ENCODE data around the gene RMDN2. TPM values are rescaled to one million over a fixed set of nuclear protein-coding genes. Genes with fewer than 3 reads are reported as not detected.

The RMDN2 gene
- total RNA-seq, 1 experiment from 2014 or later = 4.4 TPM

DNA sequence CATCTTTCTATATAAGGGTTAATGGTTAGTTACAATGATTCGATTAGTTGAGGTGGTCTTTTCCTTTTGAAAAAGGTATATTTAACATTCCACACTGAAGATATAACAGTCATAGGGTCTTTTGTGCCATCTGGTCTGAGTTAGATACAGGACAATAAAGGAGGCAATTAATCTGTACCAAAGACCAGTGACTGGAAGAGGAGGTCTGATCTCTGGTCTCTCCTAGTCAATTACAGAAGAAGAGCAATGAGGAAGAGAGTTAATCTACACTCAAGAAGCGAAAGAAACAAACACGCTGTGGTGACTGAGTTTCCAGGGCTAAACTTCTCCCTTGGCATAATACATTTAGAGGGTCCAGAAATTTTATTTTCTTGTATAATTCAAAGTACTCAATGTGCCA is 20.7 kb upstream of the RMDN2 start:
- H3K9me3 ChIP-seq (ENCODE audit: control insufficient read depth, insufficient read depth, low read depth, low read length) = no peaks in the 10 kb centered on the region
- H3K4me1 ChIP-seq (ENCODE audit: control insufficient read depth, insufficient read depth, low read length) = no peaks in the 10 kb centered on the region
- in situ Hi-C loops (cut with HindIII; ENCODE audit: low pct_unique_long_range_greater_than_20kb, low sequenced_read_pairs) = no loop called here
- ATAC-seq = no peak
- peaks cover 6% of the 10 kb centered on the region; the same call in 1 of the 2 replicates for H3K27me3 ChIP-seq (ENCODE audit: control insufficient read depth, insufficient read depth, low read length)
- intact Hi-C loops (cut with micrococcal nuclease; ENCODE audit: unreplicated experiment) = no loop called here
- no peak overlapping the region for H3K27ac ChIP-seq (ENCODE audit: low read length)
- no peak overlapping the region for H3K4me3 ChIP-seq (ENCODE audit: low read depth in 2 of 2, low read length in 2 of 2)
- H3K36me3 ChIP-seq (ENCODE audit: control insufficient read depth, insufficient read depth, low read length) = no peaks in the 10 kb centered on the region
- TF ChIP-seq POLR2AphosphoS5 (IDR thresholded peaks at IDR 0.05; ENCODE audit: low read depth, low read length) = no peak
- TF ChIP-seq, protein P1, sequence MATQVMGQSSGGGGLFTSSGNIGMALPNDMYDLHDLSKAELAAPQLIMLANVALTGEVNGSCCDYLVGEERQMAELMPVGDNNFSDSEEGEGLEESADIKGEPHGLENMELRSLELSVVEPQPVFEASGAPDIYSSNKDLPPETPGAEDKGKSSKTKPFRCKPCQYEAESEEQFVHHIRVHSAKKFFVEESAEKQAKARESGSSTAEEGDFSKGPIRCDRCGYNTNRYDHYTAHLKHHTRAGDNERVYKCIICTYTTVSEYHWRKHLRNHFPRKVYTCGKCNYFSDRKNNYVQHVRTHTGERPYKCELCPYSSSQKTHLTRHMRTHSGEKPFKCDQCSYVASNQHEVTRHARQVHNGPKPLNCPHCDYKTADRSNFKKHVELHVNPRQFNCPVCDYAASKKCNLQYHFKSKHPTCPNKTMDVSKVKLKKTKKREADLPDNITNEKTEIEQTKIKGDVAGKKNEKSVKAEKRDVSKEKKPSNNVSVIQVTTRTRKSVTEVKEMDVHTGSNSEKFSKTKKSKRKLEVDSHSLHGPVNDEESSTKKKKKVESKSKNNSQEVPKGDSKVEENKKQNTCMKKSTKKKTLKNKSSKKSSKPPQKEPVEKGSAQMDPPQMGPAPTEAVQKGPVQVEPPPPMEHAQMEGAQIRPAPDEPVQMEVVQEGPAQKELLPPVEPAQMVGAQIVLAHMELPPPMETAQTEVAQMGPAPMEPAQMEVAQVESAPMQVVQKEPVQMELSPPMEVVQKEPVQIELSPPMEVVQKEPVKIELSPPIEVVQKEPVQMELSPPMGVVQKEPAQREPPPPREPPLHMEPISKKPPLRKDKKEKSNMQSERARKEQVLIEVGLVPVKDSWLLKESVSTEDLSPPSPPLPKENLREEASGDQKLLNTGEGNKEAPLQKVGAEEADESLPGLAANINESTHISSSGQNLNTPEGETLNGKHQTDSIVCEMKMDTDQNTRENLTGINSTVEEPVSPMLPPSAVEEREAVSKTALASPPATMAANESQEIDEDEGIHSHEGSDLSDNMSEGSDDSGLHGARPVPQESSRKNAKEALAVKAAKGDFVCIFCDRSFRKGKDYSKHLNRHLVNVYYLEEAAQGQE (IDR thresholded peaks at IDR 0.05; ENCODE audit: insufficient read depth in 1 of 2, low read depth in 2 of 2, low read length in 1 of 2) = no peak
- TF ChIP-seq CTCF (IDR thresholded peaks at IDR 0.05) = no peak
- TF ChIP-seq TCF7L2 (IDR thresholded peaks at IDR 0.05; ENCODE audit: low read depth, low read length) = no peak
- no peak for TF ChIP-seq SIN3A (IDR thresholded peaks at IDR 0.05; ENCODE audit: borderline replicate concordance, insufficient read depth, low read depth, low read length)
- ChIA-PET CTCF (no interaction called here), POLR2A (no interaction called here)
- no peak for DNase-seq (ENCODE audit: low read depth, low spot score)
- BruUV-seq (replicated peaks) = no TSS peak

- POLR2A ChIA-PET = no interaction called here
- Histone ChIP-seq H3K4me3 (ENCODE audit: low read depth in 2 of 2, low read length in 2 of 2) (no peak overlapping the region), H3K4me1 (ENCODE audit: control insufficient read depth, insufficient read depth, low read length) (no peaks in the 10 kb centered on the region), H3K36me3 (ENCODE audit: control insufficient read depth, insufficient read depth, low read length) (no peaks in the 10 kb centered on the region), H3K27me3 (ENCODE audit: control insufficient read depth, insufficient read depth, low read length) (peaks cover 6% of the 10 kb centered on the region; the same call in 1 of the 2 replicates), H3K27ac (ENCODE audit: low read length) (no peak overlapping the region), H3K9me3 (ENCODE audit: control insufficient read depth, insufficient read depth, low read depth, low read length) (no peaks in the 10 kb centered on the region)
- in situ Hi-C loops (cut with HindIII; ENCODE audit: low pct_unique_long_range_greater_than_20kb, low sequenced_read_pairs) = no loop called here
- DNase-seq (ENCODE audit: low read depth, low spot score) = no peak
- intact Hi-C loops (cut with micrococcal nuclease; ENCODE audit: unreplicated experiment) = no loop called here
- CTCF ChIA-PET = no interaction called here
- ATAC-seq = no peak
- no TSS peak for BruUV-seq (replicated peaks)
- no peak for TF ChIP-seq CTCF (IDR thresholded peaks at IDR 0.05)
- TF ChIP-seq, protein P1 (IDR thresholded peaks at IDR 0.05; ENCODE audit: insufficient read depth in 1 of 2, low read depth in 2 of 2, low read length in 1 of 2) = no peak
- no peak for TF ChIP-seq TCF7L2 (IDR thresholded peaks at IDR 0.05; ENCODE audit: low read depth, low read length)
- TF ChIP-seq POLR2AphosphoS5 (IDR thresholded peaks at IDR 0.05; ENCODE audit: low read depth, low read length) = no peak
- no peak for TF ChIP-seq SIN3A (IDR thresholded peaks at IDR 0.05; ENCODE audit: borderline replicate concordance, insufficient read depth, low read depth, low read length)
Observed at GRCh38 chr2:37904993-37905392, 20.1 kb upstream of the RMDN2 start.
